ENCODE data around the gene SLC17A9.

SLC17A9 gene

GRCh38 chr20:63005862-63006539 lies 53.5 kb downstream of the SLC17A9 start:
- TF ChIP-seq CTCF (IDR thresholded peaks at IDR 0.05) (no peak), ZFX (IDR thresholded peaks at IDR 0.05; ENCODE audit: borderline replicate concordance) (no peak)
- H3K27ac ChIP-seq, result no peak overlapping the region

DNA sequence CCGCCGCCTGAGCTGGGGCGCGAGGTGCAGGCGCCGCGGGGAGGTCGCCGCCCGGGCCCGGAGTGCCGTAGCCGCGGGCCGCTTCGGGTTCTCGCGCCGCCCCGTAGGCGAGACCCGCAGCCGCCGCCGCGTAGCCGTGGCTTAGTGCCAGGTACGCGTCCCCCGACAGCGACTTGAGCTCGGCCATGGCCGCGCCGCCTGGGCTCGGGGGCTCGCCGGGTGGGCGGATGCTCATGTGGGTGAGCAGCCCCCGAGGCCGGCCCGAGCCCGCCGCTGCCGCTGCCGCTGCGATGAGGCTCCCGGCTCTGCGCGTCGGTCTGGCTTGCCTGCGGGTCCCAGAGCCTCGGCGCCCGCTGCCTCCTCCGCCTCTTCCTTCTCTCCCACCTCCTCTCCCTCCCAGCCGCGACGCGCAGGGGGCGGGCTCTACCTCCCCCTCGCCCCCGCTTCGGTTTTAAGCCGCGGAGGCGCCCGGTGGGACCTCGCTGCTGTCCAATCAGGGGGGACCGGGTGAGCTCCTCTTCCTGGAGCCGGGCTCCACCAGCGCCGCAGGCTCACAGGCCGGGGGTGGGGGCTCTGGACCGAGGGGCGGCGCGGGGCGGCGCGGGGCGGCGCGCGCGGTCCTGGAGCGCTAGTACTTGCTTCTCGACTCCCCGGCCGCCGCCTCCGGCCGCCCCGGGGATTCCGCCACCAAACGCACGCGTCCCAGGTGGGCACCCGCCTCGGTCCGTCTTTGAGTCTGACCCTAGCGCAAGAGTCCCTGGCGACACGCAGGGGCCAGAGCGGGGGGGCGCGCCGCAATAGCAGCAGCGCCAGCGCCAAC lies 54.2 kb downstream of the SLC17A9 start, which contains the start of gene BHLHE23:
TSS of gene BHLHE23 (minus strand) at position 425 of the 820 bp plus-strand sequence. CDS start at position 235, 190 bp downstream.
- H3K27ac ChIP-seq, result no peak within 1 kb of the TSS
- TF ChIP-seq ZFX (IDR thresholded peaks at IDR 0.05; ENCODE audit: borderline replicate concordance) (no peak), CTCF (IDR thresholded peaks at IDR 0.05) (no peak)

- H3K27ac ChIP-seq, result no peak overlapping the region
- TF ChIP-seq CTCF (IDR thresholded peaks at IDR 0.05) (no peak), ZFX (IDR thresholded peaks at IDR 0.05; ENCODE audit: borderline replicate concordance) (no peak)
Measured at GRCh38 chr20:63007360-63007645, 54.8 kb downstream of the SLC17A9 start.

DNA sequence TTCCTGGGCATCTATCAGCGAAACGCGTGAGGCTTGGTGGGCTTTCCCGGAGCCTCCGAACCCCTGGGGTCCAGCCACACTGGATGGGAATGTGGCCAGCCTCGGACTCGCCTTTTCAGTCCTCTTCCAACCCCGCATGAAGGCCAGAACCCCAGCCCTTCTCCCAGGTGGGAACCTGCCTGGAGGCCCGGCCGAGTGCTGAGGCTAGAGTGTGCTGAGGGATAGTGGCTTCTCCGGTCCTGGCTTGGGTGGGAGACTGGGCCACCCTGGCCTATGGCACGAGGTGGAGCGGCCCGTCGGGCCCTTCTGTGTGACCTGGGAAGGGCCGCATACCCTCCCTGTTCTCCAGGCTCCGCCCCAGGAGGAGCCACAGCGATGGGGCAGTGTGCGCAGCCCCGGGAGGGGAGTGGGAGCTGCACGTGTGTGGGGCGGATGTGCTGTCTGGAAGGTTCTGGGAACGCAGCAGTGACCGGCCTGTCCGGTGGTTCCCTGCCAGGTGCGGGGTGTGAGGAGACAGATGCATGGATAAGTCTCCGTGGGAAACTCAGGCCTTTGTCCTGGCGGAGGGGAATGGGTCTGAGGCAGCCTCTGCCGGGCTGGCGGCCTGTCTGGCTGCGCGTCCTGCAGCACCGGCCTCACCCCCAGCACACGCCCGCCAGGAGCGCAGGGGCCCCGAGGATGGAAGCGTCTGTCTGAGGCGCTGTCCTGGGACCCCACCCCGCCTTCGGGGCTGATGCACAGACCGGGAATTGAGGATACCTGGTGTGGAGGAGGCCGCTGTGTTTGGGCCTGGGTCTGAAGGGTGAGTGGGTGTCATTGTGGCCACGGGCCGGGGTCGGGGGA lies 55.4 kb downstream of the SLC17A9 start:
- TF ChIP-seq ZFX (IDR thresholded peaks at IDR 0.05; ENCODE audit: borderline replicate concordance), result no peak
- H3K27ac ChIP-seq, result no peak overlapping the region

- H3K27ac ChIP-seq, result no peak overlapping the region
- TF ChIP-seq ZFX (IDR thresholded peaks at IDR 0.05; ENCODE audit: borderline replicate concordance), result no peak
Measured at GRCh38 chr20:63008541-63009044, 56.1 kb downstream of the SLC17A9 start.

DNA sequence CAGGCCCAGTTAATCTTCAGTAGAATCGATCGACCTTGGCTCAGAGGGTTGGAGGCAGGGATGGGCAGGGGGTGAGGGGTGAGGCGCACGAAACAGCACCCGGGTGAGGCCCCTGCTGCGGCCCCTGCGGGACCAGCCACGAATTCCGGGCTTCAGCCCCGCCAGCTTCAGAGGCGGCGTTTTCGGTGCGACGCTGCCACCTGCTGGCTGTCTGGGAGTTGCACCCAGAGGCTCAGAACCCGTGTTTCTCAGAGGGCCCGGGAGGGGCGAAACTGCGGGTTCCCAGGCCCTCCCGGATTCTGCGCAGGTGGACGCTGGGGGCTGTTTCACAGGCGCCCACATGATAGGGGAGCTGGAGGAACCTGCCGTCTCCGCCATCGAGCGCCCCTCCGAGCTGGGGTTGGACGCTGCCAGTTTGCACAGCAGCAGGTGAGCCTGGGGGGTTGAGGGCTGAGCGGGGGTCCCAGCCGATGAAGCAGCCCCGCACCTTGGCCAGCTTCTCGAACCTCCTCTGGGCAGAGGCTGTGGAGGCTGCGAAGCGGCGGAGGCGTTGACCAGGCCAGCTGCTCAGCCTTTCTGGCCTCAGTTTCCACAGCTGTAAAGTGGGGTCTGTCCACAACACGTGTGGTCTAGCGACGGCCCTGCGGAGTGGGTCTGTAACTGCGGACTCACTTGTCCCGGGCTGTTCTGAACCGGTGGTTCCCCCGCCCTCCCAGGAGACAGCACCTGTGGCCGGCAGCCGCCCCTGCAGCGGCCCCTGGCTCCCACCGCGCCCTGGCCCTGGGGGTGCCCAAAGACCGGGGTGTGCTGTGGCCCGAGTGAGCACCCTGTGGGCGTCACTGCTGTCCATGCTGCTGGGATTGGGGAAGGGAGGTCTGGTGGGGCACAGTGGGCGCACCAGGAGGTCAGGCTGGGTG lies 56.8 kb downstream of the SLC17A9 start:
- TF ChIP-seq ZFX (IDR thresholded peaks at IDR 0.05; ENCODE audit: borderline replicate concordance), result no peak
- TF ChIP-seq CTCF (IDR thresholded peaks at IDR 0.05), result peak; percentile 90
- no peak overlapping the region for H3K27ac ChIP-seq

DNA sequence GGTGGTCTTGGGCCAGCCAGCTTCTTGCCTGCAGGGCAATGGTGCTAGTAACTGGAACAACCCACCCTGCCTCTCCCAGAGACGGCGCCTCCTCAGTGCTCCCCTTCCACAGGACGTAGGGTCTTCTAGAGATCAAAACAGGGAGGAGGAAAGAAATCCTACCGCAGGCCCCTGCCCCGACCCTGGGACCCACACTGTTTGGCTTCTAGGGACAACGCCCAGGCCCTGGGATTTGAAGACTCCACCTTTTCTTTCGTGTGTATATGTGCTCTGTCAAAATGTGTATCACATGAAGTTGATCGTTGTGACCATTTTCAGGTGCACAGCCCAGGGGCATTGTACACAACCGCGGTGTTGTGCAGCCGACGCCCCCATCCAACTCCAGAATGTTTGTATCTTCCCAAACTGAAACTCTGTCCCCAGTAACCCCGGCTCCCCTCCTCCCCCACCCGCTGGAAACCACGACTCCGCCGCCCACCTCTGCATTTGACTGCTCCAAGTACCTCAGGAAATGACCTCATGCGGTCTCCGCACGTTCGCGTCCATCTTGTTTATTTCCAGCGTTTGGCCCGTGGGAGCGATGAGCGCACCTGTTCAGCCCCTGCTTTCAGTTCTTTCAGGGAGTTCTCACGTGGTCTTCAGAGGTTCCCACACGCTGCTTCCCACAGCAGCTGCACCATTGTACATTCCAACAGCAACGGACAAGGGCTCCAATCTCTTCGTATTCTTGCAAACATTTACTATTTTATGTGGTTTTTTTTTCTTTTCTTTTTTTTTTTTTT lies 57.7 kb downstream of the SLC17A9 start:
- no peak overlapping the region for H3K27ac ChIP-seq
- TF ChIP-seq CTCF (IDR thresholded peaks at IDR 0.05) (no peak), ZFX (IDR thresholded peaks at IDR 0.05; ENCODE audit: borderline replicate concordance) (no peak)
